Endothelial cell of umbilical vein (primary cell): ENCODE results near the gene SQSTM1. TPM values are rescaled to one million over a fixed set of nuclear protein-coding genes. Genes with fewer than 3 reads are reported as not detected.

ENCODE experiments used
- BruUV-seq: library from RNA; stranded (reverse); fragments of 400-500 nt; replicated peaks from 2 replicates; lab custom pipeline; 2021; lab: Mats Ljungman, UMichigan
- CTCF ChIA-PET: fragments of 300-600, 350-600 bp; sonication (Branson Sonifier 250); formaldehyde crosslinking; loops from one replicate; lab custom pipeline; 2021; ENCODE audit warnings: antibody characterized with exemption, inconsistent platforms; lab: Charles Lee
- POLR2A ChIA-PET: fragments of 300-600, 350-600 bp; sonication (Branson Sonifier 250); formaldehyde crosslinking; loops from one replicate; lab custom pipeline; 2021; ENCODE audit warnings: antibody characterized with exemption, inconsistent platforms; lab: Charles Lee
- DNase-seq: peaks from one replicate; pipeline ENCODE4 v3.0.0-alpha.2; 2011; ENCODE audit warnings: low read depth, low spot score
- FAIRE-seq: peaks from 2 replicates; lab custom pipeline; 2011; peaks lifted over from hg19 to GRCh38; lab: Jason Lieb, UNC
- H2AFZ ChIP-seq: 2 replicates; pipeline ENCODE4 v1.6.0; 2012; ENCODE audit warnings: low read depth, low read length, control low read depth, inconsistent platforms
- H3K27ac ChIP-seq: 2 replicates; pipeline ENCODE4 v1.5.1; 2011; ENCODE audit warnings: low read depth, mild to moderate bottlenecking, control low read depth, low read length, moderate library complexity; ENCODE audit not compliant: insufficient read depth
- H3K27me3 ChIP-seq, 2 experiments: 2 replicates each; pipeline versions ENCODE4 v1.6.0 to v1.6.1; 2011; ENCODE audit warnings: low read length in 2 of 2, mixed read lengths in 1 of 2; ENCODE audit not compliant: control insufficient read depth in 2 of 2, insufficient read depth in 2 of 2
- H3K36me3 ChIP-seq, 2 experiments: 2 replicates in 1 of 2; 3 replicates in 1 of 2; pipeline ENCODE4 v1.5.1; 2011; ENCODE audit warnings: low read length in 2 of 2, mild to moderate bottlenecking in 1 of 2, moderate library complexity in 1 of 2; ENCODE audit not compliant: control insufficient read depth in 2 of 2, insufficient read depth in 2 of 2; ENCODE audit errors: extremely low read depth in 1 of 2
- H3K4me1 ChIP-seq: 3 replicates; pipeline ENCODE4 v1.5.1; 2011; ENCODE audit warnings: mild to moderate bottlenecking, low read length; ENCODE audit not compliant: control insufficient read depth, insufficient read depth; ENCODE audit errors: extremely low read depth
- H3K4me2 ChIP-seq: 2 replicates; pipeline ENCODE4 v1.6.1; 2011; ENCODE audit warnings: low read length, control low read depth, mixed read lengths; ENCODE audit not compliant: insufficient read depth
- H3K4me3 ChIP-seq, 3 experiments: fragments of 200-600 bp in 1 of 3; sonication (generic), shearing (Covaris generic) in 1 of 3; replicated peaks in 1 of 3; 2 replicates each; pipeline ENCODE4 v1.5.1; 2011 to 2016; ENCODE audit warnings: control low read depth in 3 of 3, low read length in 3 of 3, mild to moderate bottlenecking in 2 of 3, inconsistent platforms in 1 of 3, low read depth in 1 of 3, moderate library complexity in 1 of 3; ENCODE audit not compliant: insufficient read depth in 1 of 3
- H3K79me2 ChIP-seq: 2 replicates; pipeline ENCODE4 v1.6.0; 2012; ENCODE audit warnings: low read length, inconsistent platforms; ENCODE audit not compliant: control insufficient read depth, insufficient read depth
- H3K9ac ChIP-seq: replicated peaks from 2 replicates; pipeline ENCODE3; 2011; ENCODE audit warnings: low read length, control low read depth; ENCODE audit not compliant: insufficient read depth; ENCODE audit errors: extremely low read depth
- H3K9me1 ChIP-seq: replicated peaks from 3 replicates; pipeline ENCODE4 v1.6.0; 2011; ENCODE audit warnings: mild to moderate bottlenecking, low read length; ENCODE audit not compliant: control insufficient read depth, insufficient read depth; ENCODE audit errors: extremely low read depth
- H3K9me3 ChIP-seq: replicated peaks from 2 replicates; pipeline ENCODE4 v1.5.1; 2012; ENCODE audit warnings: low read length, inconsistent platforms; ENCODE audit not compliant: control insufficient read depth, insufficient read depth
- H4K20me1 ChIP-seq: replicated peaks from 2 replicates; pipeline ENCODE3; 2011; ENCODE audit warnings: mild to moderate bottlenecking, low read length; ENCODE audit not compliant: control insufficient read depth, insufficient read depth; ENCODE audit errors: extremely low read depth
- CTCF ChIP-seq, 2 donors: IDR thresholded peaks; 1 replicate in 1 of 2; 2 replicates in 1 of 2; pipeline ENCODE4 v1.5.1; 2011; ENCODE audit warnings: low read length in 2 of 2, mild to moderate bottlenecking in 2 of 2, moderate library complexity in 2 of 2, control low read depth in 1 of 2, inconsistent platforms in 1 of 2, low read depth in 1 of 2; ENCODE audit not compliant: insufficient read depth in 1 of 2; ENCODE audit errors: extremely low read depth in 1 of 2
- EZH2 ChIP-seq: IDR thresholded peaks from 2 replicates; pipeline ENCODE4 v1.6.1; 2012; ENCODE audit warnings: borderline replicate concordance, low read depth, mild to moderate bottlenecking, moderate library complexity, low read length, inconsistent platforms; ENCODE audit not compliant: severe bottlenecking
- FOS ChIP-seq: IDR thresholded peaks from 2 replicates; pipeline ENCODE4 v1.6.1; 2011; ENCODE audit warnings: mild to moderate bottlenecking, low read length, moderate library complexity, borderline replicate concordance; ENCODE audit not compliant: insufficient read depth
- GATA2 ChIP-seq: IDR thresholded peaks from 2 replicates; pipeline ENCODE4 v1.7.0; 2011; ENCODE audit warnings: low read depth, mild to moderate bottlenecking, moderate library complexity, mixed read lengths, low read length; ENCODE audit not compliant: insufficient read length, insufficient read depth
- JUN ChIP-seq: IDR thresholded peaks from 2 replicates; pipeline ENCODE4 v1.6.1; 2011; ENCODE audit warnings: borderline replicate concordance, low read depth; ENCODE audit not compliant: insufficient read length, insufficient read depth
- MAX ChIP-seq: IDR thresholded peaks from 2 replicates; pipeline ENCODE4 v1.6.1; 2011; ENCODE audit not compliant: insufficient read depth, insufficient read length
- MYC ChIP-seq: IDR thresholded peaks from one replicate; pipeline ENCODE4 v1.6.1; 2011; ENCODE audit warnings: mild to moderate bottlenecking, low read depth, low read length
- POLR2A ChIP-seq: IDR thresholded peaks from 2 replicates; pipeline ENCODE4 v1.6.1; 2012; ENCODE audit warnings: low read depth, mild to moderate bottlenecking, control low read depth, low read length
- POLR2AphosphoS5 ChIP-seq: IDR thresholded peaks from 2 replicates; pipeline ENCODE4 v1.6.1; 2012; ENCODE audit warnings: low read depth, mild to moderate bottlenecking, control low read depth, low read length, moderate library complexity; ENCODE audit not compliant: insufficient read depth
- dilution Hi-C: fragments of 300-500 bp; cut with MboI; formaldehyde crosslinking; loops from one replicate; pipeline ENCODE4 v1.15.0; 2019; ENCODE audit warnings: low sequenced_read_pairs; ENCODE audit not compliant: extremely low pct_ligation_motif_present
- intact Hi-C: fragments of 100-400 bp; cut with micrococcal nuclease; formaldehyde crosslinking; loops from one replicate; pipeline ENCODE4 v1.10.0; 2022
- polyA plus RNA-seq, 4 experiments: library from polyadenylated mRNA; depleted of rRNA in 3 of 4; stranded (reverse) in 3 of 4; unstranded in 1 of 4; fragments of >200 nt; gene quantifications; 2 replicates each; pipeline versions ENCODE4 v1.2.1 to v1.2.3, GENCODE V29; 2011 to 2012; ENCODE audit warnings: missing spikeins in 1 of 4
- total RNA-seq: library from RNA; stranded (reverse); gene quantifications from 2 replicates; pipeline ENCODE4 v1.2.3, GENCODE V29; 2021

SQSTM1 gene
- total and polyA plus RNA-seq, 2 donors (not counting 3 experiments of a cell fraction or from before 2014, with no cell fraction given) = 302 to 346 TPM

GRCh38 chr5:179863449-179864085, 42.9 kb downstream of the SQSTM1 start:
- Histone ChIP-seq H4K20me1 (no peaks in the 10 kb centered on the region), H3K4me3 (no peak overlapping the region), H2AFZ (no peak overlapping the region), H3K27ac (no peak overlapping the region), H3K36me3 (peaks cover 4 to 49% of the 10 kb centered on the region in 2 experiments), H3K4me1 (no peaks in the 10 kb centered on the region), H3K4me2 (no peak overlapping the region), H3K27me3 (no peaks in the 10 kb centered on the region), H3K9me1 (no peaks in the 10 kb centered on the region), H3K9me3 (no peaks in the 10 kb centered on the region), H3K9ac (no peak overlapping the region), H3K79me2 (no peaks in the 10 kb centered on the region)
- dilution Hi-C loops = no loop called here
- FAIRE-seq = no peak
- intact Hi-C loops = no loop called here
- no peak for DNase-seq
- no peak for TF ChIP-seq CTCF (IDR thresholded peaks at IDR 0.05; ENCODE audit: extremely low read depth in 1 of 2, insufficient read depth in 1 of 2, low read depth in 1 of 2, low read length in 2 of 2)
- no peak for TF ChIP-seq JUN
- TF ChIP-seq GATA2 = no peak
- no peak for TF ChIP-seq MAX
- no peak for TF ChIP-seq POLR2A
- TF ChIP-seq FOS = no peak
- no peak for TF ChIP-seq MYC
- no peak for TF ChIP-seq EZH2
- no peak for TF ChIP-seq POLR2AphosphoS5
- POLR2A ChIA-PET = no interaction called here
- CTCF ChIA-PET = no interaction called here
- BruUV-seq = no TSS peak
